H1 (cell line): Measurements from ENCODE around the gene TMEM134. TPM values are rescaled to one million over a fixed set of nuclear protein-coding genes. Genes with fewer than 3 reads are reported as not detected.

Experiments used
- EGR1 ChIP-seq: IDR thresholded peaks from 2 replicates; pipeline ENCODE4 v1.6.1; 2011; ENCODE audit warnings: low read depth, low read length, borderline replicate concordance
- EZH2 ChIP-seq: fragments of 200-600 bp; sonication (generic); IDR thresholded peaks from 2 replicates; pipeline ENCODE4 v1.7.1; 2012; ENCODE audit warnings: low read depth, mild to moderate bottlenecking, moderate library complexity, low read length, inconsistent platforms; ENCODE audit not compliant: severe bottlenecking
- SAP30 ChIP-seq: fragments of 300-600 bp; sonication (generic); IDR thresholded peaks from 2 replicates; pipeline ENCODE4 v1.7.1; 2012; ENCODE audit warnings: low read length, moderate library complexity, mild to moderate bottlenecking, inconsistent platforms; ENCODE audit not compliant: insufficient read depth, insufficient replicate concordance
- SIN3A ChIP-seq, 2 experiments: IDR thresholded peaks in 1 of 2; conservative IDR thresholded peaks in 1 of 2; 2 replicates each; pipeline ENCODE4 v1.6.1; 2011 to 2012; ENCODE audit warnings: low read length in 2 of 2, improper control_type of control experiment in 1 of 2, low read depth in 1 of 2, mild to moderate bottlenecking in 1 of 2
- polyA plus RNA-seq, 7 experiments: library from polyadenylated mRNA; depleted of rRNA in 3 of 7; stranded (reverse) in 5 of 7; unstranded in 2 of 7; fragments of >200 nt in 5 of 7; fragments of 200-250 nt in 2 of 7; gene quantifications; 1 replicate in 5 of 7; 2 replicates in 1 of 7; 4 replicates in 1 of 7; pipeline versions ENCODE4 v1.2.1 to v1.2.3, GENCODE V29; 2011 to 2013; ENCODE audit warnings: missing spikeins in 2 of 7, mixed read lengths in 2 of 7
- total RNA-seq: library from RNA; stranded (reverse); fragmentation: NEBNext Ultra II Directional; extraction: Animal tissue kit (Norgen Biotek cat#: 25700); gene quantifications from 2 replicates; pipeline ENCODE4 v1.2.1, GENCODE V29; 2021

Gene TMEM134
- total and polyA plus RNA-seq, 2 of the 8 experiments (the other 6 are each of a cell fraction or from before 2014, with no cell fraction given), result 32.4 to 229 TPM

- TF ChIP-seq SAP30 (peak; percentile 74), SIN3A (conservative IDR thresholded peaks at IDR 0.05 in 1 of 2, IDR thresholded peaks at IDR 0.05 in 1 of 2; ENCODE audit: low read depth in 1 of 2, low read length in 2 of 2) (peak; percentile 35 to 70; a peak in 2 of 4 replicates), EGR1 (no peak), EZH2 (no peak)
These were observed 35.2 kb upstream of the TMEM134 start (continued) for GRCh38 chr11:67504005-67504949.
